CD14-positive monocyte (primary cell): ENCODE results near the gene KREMEN1. TPM values are rescaled to one million over a fixed set of nuclear protein-coding genes. Genes with fewer than 3 reads are reported as not detected.

Source experiments
- DNase-seq, 3 donors: peaks; one replicate each; pipeline ENCODE4 v3.0.0-alpha.2; 2011 to 2022
- H2AFZ ChIP-seq: 2 replicates; pipeline ENCODE4 v1.6.0; 2012; ENCODE audit warnings: mild to moderate bottlenecking, low read depth, low read length, inconsistent platforms; ENCODE audit not compliant: insufficient read depth, poor library complexity, severe bottlenecking
- H3K27ac ChIP-seq, 2 donors: 1 replicate in 1 of 2; 2 replicates in 1 of 2; pipeline ENCODE4 v1.5.1; 2012 to 2013; ENCODE audit warnings: low read length in 2 of 2, control low read depth in 1 of 2, inconsistent platforms in 1 of 2, low read depth in 1 of 2, mild to moderate bottlenecking in 1 of 2
- H3K27me3 ChIP-seq, 2 donors: one replicate each; pipeline versions ENCODE4 v1.6.0 to v1.6.1; 2011 to 2013; ENCODE audit warnings: low read length in 2 of 2; ENCODE audit not compliant: control insufficient read depth in 2 of 2, insufficient read depth in 2 of 2
- H3K36me3 ChIP-seq, 2 donors: replicated peaks in 1 of 2; 1 replicate in 1 of 2; 2 replicates in 1 of 2; pipeline versions ENCODE4 v1.5.1 to v1.6.1; 2012 to 2013; ENCODE audit warnings: low read length in 2 of 2, control low read depth in 1 of 2, inconsistent platforms in 1 of 2, mild to moderate bottlenecking in 1 of 2; ENCODE audit not compliant: insufficient read depth in 2 of 2, control insufficient read depth in 1 of 2
- H3K4me1 ChIP-seq, 2 donors: 1 replicate in 1 of 2; 2 replicates in 1 of 2; pipeline versions ENCODE4 v1.5.1 to v1.6.1; 2012 to 2013; ENCODE audit warnings: low read length in 2 of 2, control low read depth in 1 of 2, inconsistent platforms in 1 of 2, mild to moderate bottlenecking in 1 of 2, moderate library complexity in 1 of 2; ENCODE audit not compliant: insufficient read depth in 2 of 2, control insufficient read depth in 1 of 2
- H3K4me2 ChIP-seq: replicated peaks from 2 replicates; pipeline ENCODE3; 2012; ENCODE audit warnings: low read length, moderate library complexity, mild to moderate bottlenecking; ENCODE audit not compliant: poor library complexity, severe bottlenecking; ENCODE audit errors: extremely low read depth
- H3K4me3 ChIP-seq, 3 experiments: fragments of 200-600 bp in 1 of 3; sonication (generic) in 1 of 3; replicated peaks in 1 of 3; 1 replicate in 2 of 3; 2 replicates in 1 of 3; pipeline ENCODE4 v1.5.1; 2011 to 2013; ENCODE audit warnings: low read length in 3 of 3, mild to moderate bottlenecking in 3 of 3, control low read depth in 2 of 3, low read depth in 2 of 3, inconsistent platforms in 1 of 3, moderate library complexity in 1 of 3
- H3K79me2 ChIP-seq: 2 replicates; pipeline ENCODE4 v1.6.0; 2012; ENCODE audit warnings: mild to moderate bottlenecking, control low read depth, inconsistent platforms, low read length, moderate library complexity; ENCODE audit not compliant: insufficient read depth
- H3K9ac ChIP-seq: 2 replicates; pipeline ENCODE4 v1.6.0; 2017; ENCODE audit warnings: low read length, mild to moderate bottlenecking; ENCODE audit not compliant: insufficient read depth, poor library complexity, severe bottlenecking
- H3K9me3 ChIP-seq, 2 donors: replicated peaks in 1 of 2; 1 replicate in 1 of 2; 2 replicates in 1 of 2; pipeline versions ENCODE4 v1.5.1 to v1.6.1; 2012 to 2013; ENCODE audit warnings: low read length in 2 of 2, control low read depth in 1 of 2; ENCODE audit not compliant: control insufficient read depth in 1 of 2, insufficient read depth in 1 of 2
- H4K20me1 ChIP-seq: 2 replicates; pipeline ENCODE4 v1.6.0; 2012; ENCODE audit warnings: mild to moderate bottlenecking, low read length, control low read depth, moderate library complexity; ENCODE audit not compliant: insufficient read depth
- H3K27ac Mint-ChIP-seq, 7 donors: one replicate each; pipeline ENCODE4 v1.8.0; 2020; ENCODE audit warnings: mild to moderate bottlenecking in 7 of 7, mixed read lengths in 7 of 7, moderate library complexity in 6 of 7, inconsistent platforms in 2 of 7
- H3K27me3 Mint-ChIP-seq, 3 donors: one replicate each; pipeline ENCODE4 v1.8.0; 2021 to 2022; ENCODE audit warnings: low read depth in 3 of 3, mild to moderate bottlenecking in 3 of 3, mixed read lengths in 3 of 3, moderate library complexity in 3 of 3, inconsistent platforms in 1 of 3
- H3K36me3 Mint-ChIP-seq, 2 donors: one replicate each; pipeline ENCODE4 v1.8.0; 2020; ENCODE audit warnings: mixed read lengths in 2 of 2, inconsistent platforms in 1 of 2, mild to moderate bottlenecking in 1 of 2
- H3K4me1 Mint-ChIP-seq: one replicate; pipeline ENCODE4 v1.8.0; 2020; ENCODE audit warnings: mild to moderate bottlenecking, mixed read lengths
- H3K4me3 Mint-ChIP-seq, 2 donors: one replicate each; pipeline ENCODE4 v1.8.0; 2020; ENCODE audit warnings: mild to moderate bottlenecking in 2 of 2, mixed read lengths in 2 of 2, moderate library complexity in 1 of 2
- H3K9me3 Mint-ChIP-seq, 7 donors: one replicate each; pipeline ENCODE4 v1.8.0; 2020 to 2022; ENCODE audit warnings: mixed read lengths in 7 of 7, mild to moderate bottlenecking in 6 of 7, moderate library complexity in 6 of 7, inconsistent platforms in 2 of 7
- WGBS: methylation state at CpG from one replicate; pipeline ENCODE4 v1.1.5; 2013; ENCODE audit warnings: missing lambda C conversion rate; ENCODE audit not compliant: insufficient coverage; 5-methylcytosine and 5-hydroxymethylcytosine counted together
- intact Hi-C, 2 donors: fragments of 100-400 bp; cut with micrococcal nuclease; formaldehyde crosslinking; loops; one replicate each; pipeline versions ENCODE4 v1.15.0 to v1.15.1; 2023
- polyA plus RNA-seq, 3 donors: library from polyadenylated mRNA; depleted of rRNA in 1 of 3; unstranded in 2 of 3; stranded (reverse) in 1 of 3; fragments of 300-500 nt in 2 of 3; fragments of >200 nt in 1 of 3; fragmentation: Illumina TruSeq in 2 of 3; gene quantifications; 1 replicate in 2 of 3; 2 replicates in 1 of 3; pipeline ENCODE4 v1.2.3, GENCODE V29; 2012 to 2021
- TF ChIP-seq, protein P1 (sequence below): fragments of 200-600 bp; IDR thresholded peaks from one replicate; pipeline ENCODE4 v1.8.0; 2022; ENCODE audit warnings: antibody characterized with exemption, mild to moderate bottlenecking

KREMEN1 gene
- polyA plus RNA-seq, 3 donors = 0.47 to 1.6 (median 0.69) TPM

DNA sequence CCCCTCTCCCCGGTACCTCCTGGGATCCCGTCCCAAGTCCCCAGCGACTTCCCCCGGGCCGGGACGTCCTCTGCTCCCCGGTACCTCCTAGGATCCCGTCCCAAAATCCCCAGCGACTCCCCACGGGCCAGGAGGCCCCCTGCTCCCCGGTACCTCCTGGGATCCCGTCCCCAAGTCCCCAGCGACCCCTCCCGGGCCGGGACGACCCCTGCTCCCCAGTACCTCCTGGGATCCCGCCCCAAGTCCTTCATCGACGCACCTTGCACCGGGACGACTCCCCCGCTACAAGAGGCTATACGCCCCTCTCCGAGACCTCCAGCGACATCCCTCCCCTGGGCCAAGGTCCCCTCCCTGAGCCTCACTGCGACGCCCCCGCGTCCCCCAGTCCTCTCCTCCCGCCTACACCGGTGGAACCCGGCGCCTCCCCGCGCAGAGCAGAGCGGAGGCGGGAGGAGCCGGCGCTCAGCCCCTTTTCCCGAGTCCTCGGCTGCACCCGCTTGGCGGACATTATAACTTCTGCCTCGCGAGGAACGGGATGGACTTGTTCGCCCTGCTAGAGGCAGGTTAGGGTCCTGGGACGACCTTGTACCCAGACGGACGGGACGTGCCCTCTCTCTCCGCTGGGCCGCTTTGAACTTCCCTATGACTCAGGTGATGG is 912 bp downstream of the KREMEN1 start:
- Histone ChIP-seq H3K27me3 (peaks cover 60 to 74% of the 10 kb centered on the region in 2 donors), H3K9ac (peak overlapping the region; percentile 57), H3K9me3 (peaks cover 0 to 13% of the 10 kb centered on the region in 2 donors), H3K4me2 (peak overlapping the region; percentile 79), H4K20me1 (no peaks in the 10 kb centered on the region), H3K27ac (no peak overlapping the region), H3K36me3 (no peaks in the 10 kb centered on the region), H3K4me1 (peaks cover 28 to 32% of the 10 kb centered on the region in 2 donors), H3K4me3 (peak overlapping the region; percentile 31 to 73 (median 44)), H3K79me2 (no peaks in the 10 kb centered on the region), H2AFZ (peak overlapping the region; percentile 80)
- peaks cover 27% of the 10 kb centered on the region for H3K4me1 Mint-ChIP-seq
- H3K27ac Mint-ChIP-seq = peak overlapping the region in 1 of 7 donors; percentile 30
- peaks cover 3 to 8% of the 10 kb centered on the region in 2 donors for H3K36me3 Mint-ChIP-seq
- H3K9me3 Mint-ChIP-seq = peaks cover 0 to 21% (median 11%) of the 10 kb centered on the region in 7 donors
- DNase-seq = peak; percentile 33 to 77 (median 55)
- WGBS = 2% methylated on average over 46 of the region's 53 CpGs
- H3K4me3 Mint-ChIP-seq = peak overlapping the region; percentile 71 to 87
- peaks cover 59 to 75% (median 63%) of the 10 kb centered on the region in 3 donors for H3K27me3 Mint-ChIP-seq
- intact Hi-C loops = loop anchor here in 1 of 2 donors (10.0 kb wide), 1 partner anchor 189 kb away; the partner anchor contains the start of gene ZNRF3
- TF ChIP-seq, protein P1, sequence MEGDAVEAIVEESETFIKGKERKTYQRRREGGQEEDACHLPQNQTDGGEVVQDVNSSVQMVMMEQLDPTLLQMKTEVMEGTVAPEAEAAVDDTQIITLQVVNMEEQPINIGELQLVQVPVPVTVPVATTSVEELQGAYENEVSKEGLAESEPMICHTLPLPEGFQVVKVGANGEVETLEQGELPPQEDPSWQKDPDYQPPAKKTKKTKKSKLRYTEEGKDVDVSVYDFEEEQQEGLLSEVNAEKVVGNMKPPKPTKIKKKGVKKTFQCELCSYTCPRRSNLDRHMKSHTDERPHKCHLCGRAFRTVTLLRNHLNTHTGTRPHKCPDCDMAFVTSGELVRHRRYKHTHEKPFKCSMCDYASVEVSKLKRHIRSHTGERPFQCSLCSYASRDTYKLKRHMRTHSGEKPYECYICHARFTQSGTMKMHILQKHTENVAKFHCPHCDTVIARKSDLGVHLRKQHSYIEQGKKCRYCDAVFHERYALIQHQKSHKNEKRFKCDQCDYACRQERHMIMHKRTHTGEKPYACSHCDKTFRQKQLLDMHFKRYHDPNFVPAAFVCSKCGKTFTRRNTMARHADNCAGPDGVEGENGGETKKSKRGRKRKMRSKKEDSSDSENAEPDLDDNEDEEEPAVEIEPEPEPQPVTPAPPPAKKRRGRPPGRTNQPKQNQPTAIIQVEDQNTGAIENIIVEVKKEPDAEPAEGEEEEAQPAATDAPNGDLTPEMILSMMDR = no peak

DNA sequence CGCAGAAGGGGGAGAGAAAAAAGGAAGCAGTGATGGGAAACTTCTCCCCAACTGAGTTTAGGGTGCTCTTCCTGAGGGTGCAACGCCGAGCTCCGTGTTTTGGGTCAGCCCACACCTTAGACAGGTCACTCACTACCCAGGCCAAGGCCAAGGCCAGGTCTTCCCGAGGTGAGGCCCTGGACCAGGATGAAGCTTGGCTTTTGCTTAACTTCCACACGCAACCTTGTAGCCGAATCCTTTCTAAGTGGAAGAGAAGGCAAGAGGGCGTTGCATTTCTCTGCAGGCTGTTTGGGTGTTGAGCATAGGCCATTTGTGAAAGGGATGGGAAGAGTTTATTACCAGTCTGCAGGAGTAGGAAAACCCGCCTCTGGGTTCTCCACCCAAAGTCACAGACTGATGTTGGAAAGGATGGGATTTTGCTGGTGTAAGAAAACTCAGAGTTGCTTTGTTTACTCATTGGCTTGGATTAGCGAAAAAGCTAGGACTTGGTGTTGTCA is 1.5 kb downstream of the KREMEN1 start:
- H3K27me3 ChIP-seq = peaks cover 55 to 68% of the 10 kb centered on the region in 2 donors
- 96% methylated on average over 5 of the region's 10 CpGs for WGBS
- no peaks in the 10 kb centered on the region for H3K79me2 ChIP-seq
- peaks cover 28 to 32% of the 10 kb centered on the region in 2 donors for H3K4me1 ChIP-seq
- peaks cover 54 to 72% (median 57%) of the 10 kb centered on the region in 3 donors for H3K27me3 Mint-ChIP-seq
- peak overlapping the region; percentile 80 for H2AFZ ChIP-seq
- peak overlapping the region in 3 of 7 donors; percentile 4 to 30 (median 30) for H3K27ac Mint-ChIP-seq
- intact Hi-C loops = loop anchor here in 1 of 2 donors (10.0 kb wide), 1 partner anchor 190 kb away; the partner anchor contains the start of gene ZNRF3
- H3K4me2 ChIP-seq = peak overlapping the region; percentile 79
- peak overlapping the region in 2 of 3 experiments; percentile 44 to 73 for H3K4me3 ChIP-seq
- H3K9me3 Mint-ChIP-seq = peaks cover 0 to 21% (median 11%) of the 10 kb centered on the region in 7 donors
- H3K4me1 Mint-ChIP-seq = peaks cover 27% of the 10 kb centered on the region
- H3K27ac ChIP-seq = no peak overlapping the region
- H3K36me3 ChIP-seq = no peaks in the 10 kb centered on the region
- H3K36me3 Mint-ChIP-seq = peaks cover 3 to 8% of the 10 kb centered on the region in 2 donors
- no peak for DNase-seq
- H3K4me3 Mint-ChIP-seq = peak overlapping the region; percentile 71 to 87
- no peaks in the 10 kb centered on the region for H4K20me1 ChIP-seq
- H3K9ac ChIP-seq = no peak overlapping the region
- peaks cover 0 to 13% of the 10 kb centered on the region in 2 donors for H3K9me3 ChIP-seq
- TF ChIP-seq, protein P1 = no peak
